Activated CD8-positive, alpha-beta memory T cell treated with anti-CD3 and anti-CD28 coated beads for 48 hours (primary cell): ENCODE measurements around the gene SAXO2.
"Not testable (repeated sequence)": the region's sequence is repeated elsewhere in the genome, so short reads cannot be mapped to it uniquely, and the experiment has no call there.

ENCODE experiments used
- DNase-seq, 3 experiments: peaks; one replicate each; pipeline ENCODE4 v3.0.0-alpha.2; 2020; ENCODE audit warnings: low read depth in 2 of 3, low spot score in 2 of 3

The SAXO2 gene

DNA sequence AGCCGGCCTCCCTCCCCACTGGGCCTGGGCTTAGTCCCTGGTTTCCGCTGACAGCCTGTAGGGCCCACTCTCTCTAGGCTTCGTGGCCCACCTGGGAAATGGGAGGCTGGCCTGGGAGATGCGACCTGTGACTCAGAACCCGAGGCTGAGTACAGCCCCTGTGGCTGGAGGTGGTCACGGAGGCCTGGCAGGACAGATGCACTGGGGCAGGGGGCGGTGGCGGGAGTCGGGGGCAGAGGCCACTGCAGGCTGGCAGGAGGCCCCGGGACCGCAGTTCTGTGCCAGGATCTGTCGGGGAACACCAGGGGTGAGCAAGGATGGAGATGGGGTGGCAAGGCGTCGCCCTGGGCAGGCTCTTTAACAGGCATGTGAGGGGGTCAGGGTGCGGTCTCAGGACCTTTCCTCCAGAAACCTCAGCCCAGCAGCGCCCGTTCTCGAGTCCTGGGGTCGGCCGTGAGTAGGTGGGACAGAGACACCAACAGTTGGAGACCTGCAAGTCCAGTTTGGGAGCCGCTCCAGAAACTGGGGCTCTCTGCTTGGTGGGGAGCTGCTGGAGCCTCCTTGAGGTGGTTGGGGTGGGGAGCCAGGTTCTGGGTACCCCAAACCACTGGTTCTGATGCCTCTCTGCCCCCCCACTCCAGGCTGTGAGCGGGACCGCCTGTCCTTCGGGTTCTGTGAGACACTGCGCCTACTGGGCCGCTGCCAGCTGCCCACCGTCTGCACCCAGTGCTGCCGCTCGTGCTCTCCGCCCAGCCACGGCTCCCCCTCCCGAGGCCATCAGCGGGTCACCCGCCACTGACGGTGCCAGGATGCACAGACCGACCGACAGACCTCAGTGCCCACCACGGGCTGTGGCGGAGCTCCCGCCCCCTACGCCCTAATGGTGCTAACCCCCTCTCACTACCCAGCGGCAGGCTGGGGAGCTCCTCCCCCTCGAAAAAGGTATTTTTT lies 71.3 kb downstream of the SAXO2 start:
- not testable (repeated sequence) for DNase-seq
